ENCODE results near the gene COX14.
A peak's percentile ranks its signal among the peaks of the same experiment; 100 is the strongest.

COX14 gene

DNA sequence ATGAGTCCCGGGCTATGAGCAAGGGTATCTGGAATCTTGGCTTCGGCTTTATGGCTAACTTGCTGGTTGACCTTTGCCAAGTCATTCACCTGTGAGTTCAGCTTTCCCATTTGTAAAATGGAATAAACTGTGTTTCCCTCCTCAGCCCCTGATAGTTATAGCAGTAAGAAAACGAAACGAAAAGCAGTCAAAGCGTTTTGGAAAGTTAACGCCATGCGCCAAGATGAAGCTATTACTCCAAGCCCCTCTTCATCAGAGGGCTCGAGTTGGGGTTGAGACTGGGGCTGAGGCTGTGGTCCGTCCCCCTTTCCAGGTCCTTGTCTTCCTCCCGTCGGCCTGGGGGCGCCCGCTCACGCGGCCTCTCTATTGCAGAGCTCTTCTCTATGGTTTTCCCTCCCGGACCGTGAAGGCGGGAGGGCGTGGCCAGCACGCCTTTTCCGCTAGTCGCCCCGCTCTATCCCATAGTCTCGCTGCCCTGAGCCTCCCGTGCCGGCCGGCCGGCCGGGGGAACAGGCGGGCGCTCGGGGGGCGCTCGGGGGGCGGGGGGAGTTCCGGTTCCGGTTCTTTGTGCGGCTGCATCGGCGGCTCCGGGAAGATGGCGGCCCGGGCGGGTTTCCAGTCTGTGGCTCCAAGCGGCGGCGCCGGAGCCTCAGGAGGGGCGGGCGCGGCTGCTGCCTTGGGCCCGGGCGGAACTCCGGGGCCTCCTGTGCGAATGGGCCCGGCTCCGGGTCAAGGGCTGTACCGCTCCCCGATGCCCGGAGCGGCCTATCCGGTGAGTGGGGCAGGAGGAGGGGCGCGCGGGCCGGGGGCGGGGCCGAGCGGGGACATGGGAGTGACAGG is 27.0 kb upstream of the COX14 start, which contains the start of gene SMARCD1:
TSS of gene SMARCD1 (plus strand) at position 568 of the 840 bp plus-strand sequence. CDS start at position 596, 28 bp downstream.
- peak; percentile 67 to 76 (median 71) for DNase-seq (ENCODE audit: low read depth in 3 of 3, low spot score in 1 of 3)

DNA sequence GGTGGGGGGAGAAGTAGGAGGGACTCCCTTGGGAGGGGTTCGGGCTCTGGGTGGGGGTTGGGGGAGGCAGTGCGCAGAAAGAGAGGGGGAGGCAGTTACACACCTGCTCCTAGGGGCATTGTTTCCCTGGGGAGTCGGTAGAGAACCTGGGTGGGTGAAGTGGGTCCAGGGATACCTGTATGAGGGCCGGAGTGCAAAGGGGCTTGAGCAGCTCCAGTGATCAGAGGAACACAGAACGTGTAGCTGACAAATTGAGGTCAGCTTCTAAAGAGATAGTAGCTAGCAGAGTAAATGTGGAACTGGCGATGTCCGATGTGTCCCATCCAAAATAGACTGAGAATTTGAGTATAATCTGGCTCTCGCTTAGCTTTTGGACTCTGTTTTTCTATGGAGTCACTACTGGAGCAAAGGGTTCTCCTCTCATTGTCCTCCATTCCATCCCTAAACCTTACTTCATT is 26.4 kb upstream of the COX14 start:
- DNase-seq (ENCODE audit: low read depth in 3 of 3, low spot score in 1 of 3), result no peak

DNA sequence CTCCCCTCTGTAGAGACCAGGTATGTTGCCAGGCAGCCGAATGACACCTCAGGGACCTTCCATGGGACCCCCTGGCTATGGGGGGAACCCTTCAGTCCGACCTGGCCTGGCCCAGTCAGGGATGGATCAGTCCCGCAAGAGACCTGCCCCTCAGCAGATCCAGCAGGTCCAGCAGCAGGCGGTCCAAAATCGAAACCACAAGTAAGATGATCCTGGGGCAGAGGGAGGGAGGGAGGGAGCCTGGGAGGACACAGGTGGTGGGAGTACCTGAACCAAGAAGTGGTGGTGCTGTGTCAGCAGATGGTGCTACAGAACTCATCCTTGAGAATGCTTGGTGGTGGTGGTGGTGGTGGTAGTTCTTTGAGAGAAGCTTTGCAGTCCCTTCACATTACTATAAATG is 25.9 kb upstream of the COX14 start:
- DNase-seq (ENCODE audit: low read depth in 3 of 3, low spot score in 1 of 3), result no peak

DNA sequence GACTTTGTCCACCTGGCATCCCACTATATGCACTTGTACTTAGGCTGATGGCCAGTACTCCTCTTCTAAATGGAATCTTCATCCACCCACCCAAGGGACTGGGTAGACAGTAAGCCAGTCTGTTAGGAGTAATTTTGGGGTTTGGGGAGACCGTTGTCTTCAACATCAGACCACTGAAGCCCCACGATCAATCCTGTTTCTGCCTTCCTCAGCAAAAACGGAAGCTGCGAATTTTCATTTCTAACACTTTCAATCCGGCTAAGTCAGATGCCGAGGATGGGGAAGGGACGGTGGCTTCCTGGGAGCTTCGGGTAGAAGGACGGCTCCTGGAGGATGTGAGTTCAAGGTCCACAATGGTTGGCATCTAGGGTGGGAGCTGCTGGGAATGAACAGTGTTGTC is 24.9 kb upstream of the COX14 start:
- no peak for DNase-seq (ENCODE audit: low read depth in 3 of 3, low spot score in 1 of 3)

DNA sequence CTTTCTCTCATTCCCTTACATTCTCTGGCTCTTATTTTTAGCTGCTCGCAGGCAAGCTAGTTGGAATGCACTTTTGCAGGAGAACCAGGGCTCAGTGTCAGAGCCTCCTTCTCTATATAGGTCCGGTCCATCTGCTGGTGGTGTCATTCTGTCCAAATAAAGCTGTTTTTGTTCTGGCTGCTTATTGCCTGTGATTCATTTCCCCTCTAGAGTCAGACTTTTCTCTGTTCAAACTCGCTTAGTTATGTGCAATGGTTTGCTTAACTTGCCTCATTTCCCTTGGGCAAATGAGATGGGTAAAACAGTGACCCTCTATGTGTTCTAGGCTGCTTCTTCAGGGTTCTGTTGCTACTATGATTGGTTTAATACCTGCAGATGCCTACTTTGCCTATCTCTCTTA is 24.0 kb upstream of the COX14 start:
- DNase-seq (ENCODE audit: low read depth in 3 of 3, low spot score in 1 of 3), result no peak

GRCh38 chr12:50088577-50089335 is 23.3 kb upstream of the COX14 start:
- DNase-seq (ENCODE audit: low read depth in 3 of 3, low spot score in 1 of 3), result no peak

DNA sequence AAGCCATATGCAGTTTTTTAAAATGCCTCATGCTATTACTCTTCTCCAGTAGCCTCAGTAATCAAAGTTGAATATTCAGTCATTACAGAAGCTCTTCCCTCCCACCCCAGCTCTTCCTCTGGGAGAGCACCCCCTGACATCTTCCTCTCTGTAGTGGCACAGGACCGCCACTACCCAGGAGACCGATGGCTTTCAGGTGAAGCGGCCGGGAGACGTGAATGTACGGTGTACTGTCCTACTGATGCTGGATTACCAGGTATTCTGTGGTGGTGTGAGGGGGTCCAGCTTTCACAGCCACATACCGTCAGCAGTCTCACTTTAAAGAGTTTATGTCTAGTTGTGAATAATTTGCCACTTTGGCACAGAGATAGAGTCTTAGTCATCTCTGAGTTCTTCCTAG is 22.3 kb upstream of the COX14 start:
- no peak for DNase-seq (ENCODE audit: low read depth in 3 of 3, low spot score in 1 of 3)

GRCh38 chr12:50090391-50090790 is 21.6 kb upstream of the COX14 start:
- DNase-seq (ENCODE audit: low read depth in 3 of 3, low spot score in 1 of 3), result no peak

DNA sequence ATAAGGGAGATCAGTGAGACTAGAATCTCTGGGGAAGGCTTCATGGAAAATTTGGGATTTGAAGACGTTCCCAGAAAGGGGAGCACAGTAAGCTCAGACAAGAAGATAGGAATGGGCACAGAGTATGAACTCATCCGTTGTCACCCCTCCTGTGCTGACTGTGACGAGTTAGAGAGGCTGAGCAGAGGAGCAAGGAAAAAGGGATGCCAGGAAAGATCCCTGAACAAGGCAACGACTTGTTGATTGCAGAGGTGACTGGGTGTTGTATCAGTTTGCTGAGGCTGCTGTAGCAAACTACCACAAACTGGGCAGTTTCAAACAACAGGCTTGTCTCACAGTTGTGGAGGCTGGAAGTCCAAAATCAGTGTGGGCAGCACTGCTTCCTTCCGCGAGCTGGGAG is 14.1 kb upstream of the COX14 start:
- no peak for DNase-seq (ENCODE audit: low read depth in 3 of 3, low spot score in 1 of 3)

DNA sequence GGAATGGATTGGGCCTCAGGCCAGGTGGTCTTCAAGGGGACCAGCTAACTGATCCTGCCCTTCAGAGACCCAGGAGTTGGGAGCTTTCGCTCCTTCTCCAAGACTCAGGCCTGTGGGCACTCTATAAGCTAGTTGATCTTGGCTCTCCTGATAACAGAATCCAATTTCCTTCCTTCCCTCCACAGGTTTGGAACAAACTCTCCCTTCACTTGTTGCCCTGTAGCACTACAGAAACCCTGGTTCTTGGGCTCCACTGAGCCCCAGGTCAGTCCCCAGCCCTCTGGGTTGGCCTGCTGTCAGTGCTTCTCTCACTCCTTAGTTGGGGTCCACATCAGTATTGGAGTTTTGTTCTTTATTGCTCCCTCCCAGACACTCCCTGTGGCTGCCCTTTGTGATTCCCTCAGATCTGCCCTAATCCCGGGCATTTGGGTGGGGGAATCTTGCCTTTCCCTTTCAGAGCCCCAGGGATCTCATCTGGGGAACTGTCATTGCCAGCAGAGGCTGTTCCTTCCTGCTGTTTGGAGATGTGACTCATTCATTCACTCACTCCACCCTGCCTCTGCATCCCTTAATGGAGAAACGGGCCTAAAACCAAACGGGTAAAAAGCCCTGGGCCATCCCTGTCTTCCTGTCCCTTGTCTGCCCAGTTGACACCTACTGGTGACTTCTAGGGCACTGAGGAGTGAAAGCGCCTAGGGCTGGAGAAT is 12.6 kb upstream of the COX14 start:
- DNase-seq (ENCODE audit: low read depth in 3 of 3, low spot score in 1 of 3), result no peak

DNA sequence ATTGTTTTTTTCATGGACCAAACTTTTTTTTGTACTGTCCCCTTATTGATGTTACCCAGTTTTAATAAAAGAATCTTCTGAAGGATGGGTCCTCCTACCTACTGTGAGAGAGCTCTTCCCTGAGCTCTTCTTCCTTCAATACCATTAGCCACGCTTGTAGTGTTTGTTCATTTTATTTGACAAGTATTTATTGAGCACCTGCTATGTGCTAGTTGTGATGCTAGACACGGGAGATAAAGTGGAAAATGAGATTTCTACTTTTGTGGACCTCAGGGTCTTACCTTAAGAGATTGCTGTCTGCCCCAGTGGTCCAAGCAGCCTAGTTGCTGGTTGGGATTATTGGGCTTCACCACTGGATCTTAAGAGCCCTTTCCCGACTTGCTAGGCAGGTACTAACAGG is 11.5 kb upstream of the COX14 start:
- no peak for DNase-seq (ENCODE audit: low read depth in 3 of 3, low spot score in 1 of 3)

- no peak for DNase-seq (ENCODE audit: low read depth in 3 of 3, low spot score in 1 of 3)
Observed at GRCh38 chr12:50101663-50102062, 10.4 kb upstream of the COX14 start.

GRCh38 chr12:50102131-50102531 is 9.9 kb upstream of the COX14 start:
- DNase-seq (ENCODE audit: low read depth in 3 of 3, low spot score in 1 of 3), result no peak

GRCh38 chr12:50102646-50103309 is 9.3 kb upstream of the COX14 start:
- no peak for DNase-seq (ENCODE audit: low read depth in 3 of 3, low spot score in 1 of 3)

- no peak for DNase-seq (ENCODE audit: low read depth in 3 of 3, low spot score in 1 of 3)
Observed at GRCh38 chr12:50103351-50103750, 8.7 kb upstream of the COX14 start.

DNA sequence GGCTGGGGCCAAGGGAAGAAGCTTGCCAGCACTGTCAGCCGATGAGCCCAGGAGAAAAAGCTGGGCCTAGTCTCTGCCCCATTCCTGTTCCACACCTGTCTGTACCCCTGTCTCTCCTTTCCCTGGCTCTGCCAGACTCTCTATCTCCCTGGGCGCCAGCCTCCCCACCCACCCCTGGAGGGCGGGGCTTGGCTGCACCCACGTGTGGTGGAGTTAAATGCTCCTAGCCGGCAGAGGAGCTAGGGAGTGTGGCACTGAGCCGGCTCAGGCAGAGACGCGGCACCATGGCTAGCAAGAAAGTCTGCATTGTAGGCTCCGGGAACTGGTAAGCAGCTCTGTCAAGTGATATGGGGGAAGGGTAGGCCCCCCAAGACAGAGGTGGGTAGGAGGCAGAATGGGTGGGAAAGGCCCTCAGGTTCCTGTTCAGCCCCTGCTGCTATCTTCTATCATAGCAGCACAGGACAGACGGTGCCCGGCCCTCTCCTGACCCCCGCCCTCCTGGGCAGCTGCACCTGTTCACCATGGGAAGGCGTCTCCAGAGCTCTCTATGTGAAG is 8.2 kb upstream of the COX14 start, which contains the start of gene GPD1:
TSS of gene GPD1 (plus strand) at position 242 of the 555 bp plus-strand sequence. CDS start at position 285, 43 bp downstream.
- DNase-seq (ENCODE audit: low read depth in 3 of 3, low spot score in 1 of 3), result no peak

- DNase-seq (ENCODE audit: low read depth in 3 of 3, low spot score in 1 of 3), result no peak
Observed at GRCh38 chr12:50104417-50105366, 7.3 kb upstream of the COX14 start.

- no peak for DNase-seq (ENCODE audit: low read depth in 3 of 3, low spot score in 1 of 3)
Observed at GRCh38 chr12:50105913-50106450, 6.1 kb upstream of the COX14 start.

GRCh38 chr12:50106907-50107306 is 5.1 kb upstream of the COX14 start:
- no peak for DNase-seq (ENCODE audit: low read depth in 3 of 3, low spot score in 1 of 3)

Data from stimulated activated CD4-positive, alpha-beta T cell treated with anti-CD3 and anti-CD28 coated beads, TNF-alpha, amount 100 ng/mL, for 1 hour (primary cell).